Skeletal muscle cell (primary cell): Measurements from ENCODE around the gene IL34.

ENCODE experiments used
- DNase-seq: peaks from one replicate; pipeline ENCODE4 v3.0.0-alpha.2; 2010; ENCODE audit warnings: low read depth
- H3K4me3 ChIP-seq: 2 replicates; pipeline ENCODE4 v1.5.1; 2011; ENCODE audit warnings: low read depth, mild to moderate bottlenecking, control low read depth, low read length, moderate library complexity

Gene IL34

DNA sequence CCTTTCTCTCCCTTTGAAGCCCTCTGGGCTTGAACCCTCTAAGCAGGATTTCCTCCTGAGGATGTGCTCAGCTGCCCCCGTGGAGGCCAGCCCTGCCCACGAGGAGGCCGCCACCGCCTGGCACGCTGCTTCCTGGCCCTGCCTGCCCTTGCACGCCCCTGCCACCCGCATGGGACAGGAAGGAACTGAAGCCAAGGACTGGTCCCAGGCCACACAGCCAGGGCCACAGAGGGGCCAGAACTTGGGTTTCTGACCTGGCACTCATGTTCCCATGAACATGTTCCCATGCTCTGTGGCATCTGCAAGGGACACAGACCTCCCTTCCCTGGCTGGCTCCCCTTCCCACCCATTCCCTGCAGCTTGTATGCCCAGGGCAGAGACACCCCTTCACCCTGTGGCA, 63.6 kb downstream of the IL34 start:
- no peak overlapping the region for H3K4me3 ChIP-seq
- DNase-seq: no peak
